WTC11 (cell line): ENCODE data around the gene SEBOX.

Experiments used
- FOXK1 ChIP-seq: sonication (generic); formaldehyde crosslinking; IDR thresholded peaks from 2 replicates; pipeline ENCODE4 v1.8.0; 2022; ENCODE audit warnings: mild to moderate bottlenecking, moderate library complexity, missing genetic modification reagents
- TF ChIP-seq, protein P1 (sequence below): fragments of 200-600 bp; IDR thresholded peaks from 2 replicates; pipeline ENCODE4 v1.8.0; 2022; ENCODE audit warnings: antibody characterized with exemption
- TF ChIP-seq, protein P2 (sequence below): sonication (generic); formaldehyde crosslinking; IDR thresholded peaks from 2 replicates; pipeline ENCODE4 v1.8.0; 2022; ENCODE audit warnings: mild to moderate bottlenecking, missing genetic modification reagents

DNA sequence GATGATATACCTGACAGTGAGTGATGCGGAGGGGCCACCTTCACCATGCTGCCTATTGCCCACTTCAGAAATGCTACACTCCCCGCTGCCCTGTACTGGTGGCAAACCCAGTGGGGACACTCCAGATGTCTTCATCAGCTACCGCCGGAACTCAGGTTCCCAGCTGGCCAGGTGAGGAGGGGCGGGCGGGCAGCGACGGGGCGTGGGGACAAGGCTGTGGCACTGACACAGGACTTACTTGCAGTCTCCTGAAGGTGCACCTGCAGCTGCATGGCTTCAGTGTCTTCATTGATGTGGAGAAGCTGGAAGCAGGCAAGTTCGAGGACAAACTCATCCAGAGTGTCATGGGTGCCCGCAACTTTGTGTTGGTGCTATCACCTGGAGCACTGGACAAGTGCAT lies 23.1 kb upstream of the SEBOX start:
- TF ChIP-seq FOXK1 (CRISPR knock-in tag) = no peak
- TF ChIP-seq, protein P1, sequence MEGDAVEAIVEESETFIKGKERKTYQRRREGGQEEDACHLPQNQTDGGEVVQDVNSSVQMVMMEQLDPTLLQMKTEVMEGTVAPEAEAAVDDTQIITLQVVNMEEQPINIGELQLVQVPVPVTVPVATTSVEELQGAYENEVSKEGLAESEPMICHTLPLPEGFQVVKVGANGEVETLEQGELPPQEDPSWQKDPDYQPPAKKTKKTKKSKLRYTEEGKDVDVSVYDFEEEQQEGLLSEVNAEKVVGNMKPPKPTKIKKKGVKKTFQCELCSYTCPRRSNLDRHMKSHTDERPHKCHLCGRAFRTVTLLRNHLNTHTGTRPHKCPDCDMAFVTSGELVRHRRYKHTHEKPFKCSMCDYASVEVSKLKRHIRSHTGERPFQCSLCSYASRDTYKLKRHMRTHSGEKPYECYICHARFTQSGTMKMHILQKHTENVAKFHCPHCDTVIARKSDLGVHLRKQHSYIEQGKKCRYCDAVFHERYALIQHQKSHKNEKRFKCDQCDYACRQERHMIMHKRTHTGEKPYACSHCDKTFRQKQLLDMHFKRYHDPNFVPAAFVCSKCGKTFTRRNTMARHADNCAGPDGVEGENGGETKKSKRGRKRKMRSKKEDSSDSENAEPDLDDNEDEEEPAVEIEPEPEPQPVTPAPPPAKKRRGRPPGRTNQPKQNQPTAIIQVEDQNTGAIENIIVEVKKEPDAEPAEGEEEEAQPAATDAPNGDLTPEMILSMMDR = no peak
- TF ChIP-seq, protein P2, sequence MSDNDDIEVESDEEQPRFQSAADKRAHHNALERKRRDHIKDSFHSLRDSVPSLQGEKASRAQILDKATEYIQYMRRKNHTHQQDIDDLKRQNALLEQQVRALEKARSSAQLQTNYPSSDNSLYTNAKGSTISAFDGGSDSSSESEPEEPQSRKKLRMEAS (CRISPR knock-in tag) = no peak
